ENCODE results near the gene LUC7L3. TPM values are rescaled to one million over a fixed set of nuclear protein-coding genes. Genes with fewer than 3 reads are reported as not detected.
"Not testable (repeated sequence)": the region's sequence is repeated elsewhere in the genome, so short reads cannot be mapped to it uniquely, and the experiment has no call there.

LUC7L3 gene
- total and polyA plus RNA-seq, 4 donors = 79.3 to 555 (median 322) TPM

- peak in 2 of 6 donors; percentile 55 for DNase-seq (ENCODE audit: low read depth in 4 of 6, low spot score in 6 of 6)
- Histone ChIP-seq H3K9me3 (ENCODE audit: control insufficient read depth, insufficient read depth, low read length) (no peaks in the 10 kb centered on the region), H3K27ac (ENCODE audit: low read depth, low read length) (peak overlapping the region; percentile 94), H3K4me1 (ENCODE audit: control insufficient read depth, insufficient read depth, low read length) (peaks cover 23% of the 10 kb centered on the region), H3K4me3 (ENCODE audit: low read depth, low read length) (peak overlapping the region; percentile 53), H3K27me3 (ENCODE audit: control insufficient read depth, insufficient read depth, low read length) (no peaks in the 10 kb centered on the region), H3K36me3 (ENCODE audit: control insufficient read depth, insufficient read depth, low read length) (peaks cover 11% of the 10 kb centered on the region)
- WGBS (ENCODE audit: insufficient coverage) = 8% methylated on average over 2 of the region's 6 CpGs
These were observed 11.1 kb upstream of the LUC7L3 start for GRCh38 chr17:50708050-50709000.

DNA sequence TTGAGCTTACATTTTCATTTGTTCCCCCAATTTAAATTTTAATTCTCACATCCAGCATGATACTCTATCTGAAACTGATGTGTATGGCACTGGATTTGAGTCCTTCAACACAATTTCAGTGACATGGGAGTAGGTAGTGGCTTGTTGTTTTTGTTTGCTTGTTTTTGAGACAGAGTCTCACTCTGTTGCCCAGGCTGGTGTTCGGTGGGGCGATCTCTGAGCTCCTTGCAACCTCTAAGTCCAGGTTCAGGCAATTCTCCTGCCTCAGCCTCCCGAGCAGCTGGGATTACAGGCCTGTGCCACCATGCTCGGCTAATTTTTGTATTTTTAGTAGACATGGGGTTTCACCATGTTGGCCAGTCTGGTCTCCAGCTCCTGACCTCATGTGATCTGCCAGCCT is 10.3 kb upstream of the LUC7L3 start:
- not testable (repeated sequence) for H3K4me3 ChIP-seq (ENCODE audit: low read depth, low read length); H3K9me3 ChIP-seq (ENCODE audit: control insufficient read depth, insufficient read depth, low read length); DNase-seq (ENCODE audit: low read depth in 4 of 6, low spot score in 6 of 6); H3K36me3 ChIP-seq (ENCODE audit: control insufficient read depth, insufficient read depth, low read length); H3K27me3 ChIP-seq (ENCODE audit: control insufficient read depth, insufficient read depth, low read length)
- H3K4me1 ChIP-seq (ENCODE audit: control insufficient read depth, insufficient read depth, low read length) = peaks cover 23% of the 10 kb centered on the region
- H3K27ac ChIP-seq (ENCODE audit: low read depth, low read length) = peak overlapping the region; percentile 94
- 93% methylated on average over 2 of the region's 4 CpGs for WGBS (ENCODE audit: insufficient coverage)

DNA sequence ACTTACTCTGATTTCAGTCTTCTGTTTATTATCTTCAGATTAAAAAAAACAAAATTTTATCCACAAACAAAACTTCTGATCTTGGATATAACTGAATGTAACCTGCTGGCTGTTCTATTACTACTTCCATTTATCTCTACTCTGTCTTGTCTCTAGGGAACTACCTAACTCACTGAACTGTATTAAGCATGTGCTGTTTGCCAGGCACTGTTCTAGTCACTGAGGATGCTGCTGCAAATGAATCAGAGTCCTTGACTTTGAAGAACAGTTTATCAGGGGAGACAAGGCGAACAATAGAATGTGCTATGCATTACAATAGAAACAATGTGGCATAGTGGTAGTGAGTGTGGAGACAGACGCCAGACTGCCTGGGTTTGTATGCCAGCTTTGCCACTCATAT is 9.4 kb upstream of the LUC7L3 start:
- Histone ChIP-seq H3K27me3 (ENCODE audit: control insufficient read depth, insufficient read depth, low read length) (no peaks in the 10 kb centered on the region), H3K36me3 (ENCODE audit: control insufficient read depth, insufficient read depth, low read length) (no peaks in the 10 kb centered on the region), H3K27ac (ENCODE audit: low read depth, low read length) (no peak overlapping the region), H3K4me1 (ENCODE audit: control insufficient read depth, insufficient read depth, low read length) (peaks cover 20% of the 10 kb centered on the region), H3K9me3 (ENCODE audit: control insufficient read depth, insufficient read depth, low read length) (no peaks in the 10 kb centered on the region), H3K4me3 (ENCODE audit: low read depth, low read length) (no peak overlapping the region)
- no peak for DNase-seq (ENCODE audit: low read depth in 4 of 6, low spot score in 6 of 6)
- WGBS (ENCODE audit: insufficient coverage) = 89% methylated on average over 1 of the region's 2 CpGs

GRCh38 chr17:50710650-50711049 is 8.8 kb upstream of the LUC7L3 start:
- H3K4me1 ChIP-seq (ENCODE audit: control insufficient read depth, insufficient read depth, low read length) = peaks cover 20% of the 10 kb centered on the region
- H3K4me3 ChIP-seq (ENCODE audit: low read depth, low read length) = no peak overlapping the region
- H3K27me3 ChIP-seq (ENCODE audit: control insufficient read depth, insufficient read depth, low read length) = no peaks in the 10 kb centered on the region
- H3K27ac ChIP-seq (ENCODE audit: low read depth, low read length) = no peak overlapping the region
- 88% methylated on average over 3 of the region's 4 CpGs for WGBS (ENCODE audit: insufficient coverage)
- H3K36me3 ChIP-seq (ENCODE audit: control insufficient read depth, insufficient read depth, low read length) = no peaks in the 10 kb centered on the region
- DNase-seq (ENCODE audit: low read depth in 4 of 6, low spot score in 6 of 6) = no peak
- H3K9me3 ChIP-seq (ENCODE audit: control insufficient read depth, insufficient read depth, low read length) = no peaks in the 10 kb centered on the region

DNA sequence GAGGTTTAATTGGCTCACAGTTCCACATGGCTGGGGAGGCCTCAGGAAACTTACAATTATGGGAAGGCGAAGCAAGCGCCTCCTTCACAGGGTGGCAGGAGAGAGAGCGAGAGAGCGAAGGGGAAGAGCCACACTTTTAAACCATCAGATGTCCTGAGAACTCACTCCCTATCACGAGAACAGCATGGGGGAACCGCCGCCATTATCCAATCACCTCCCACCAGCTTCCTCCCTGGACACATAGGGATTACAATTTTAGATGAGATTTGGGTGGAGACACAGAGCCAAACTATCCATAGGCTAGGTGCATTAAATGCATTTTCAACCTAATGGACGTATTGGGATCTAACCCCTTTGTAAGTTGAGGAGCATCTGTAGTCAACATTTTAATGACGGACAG is 6.8 kb upstream of the LUC7L3 start:
- DNase-seq (ENCODE audit: low read depth in 4 of 6, low spot score in 6 of 6) = no peak
- Histone ChIP-seq H3K27ac (ENCODE audit: low read depth, low read length) (no peak overlapping the region), H3K27me3 (ENCODE audit: control insufficient read depth, insufficient read depth, low read length) (no peaks in the 10 kb centered on the region), H3K36me3 (ENCODE audit: control insufficient read depth, insufficient read depth, low read length) (no peaks in the 10 kb centered on the region), H3K4me3 (ENCODE audit: low read depth, low read length) (no peak overlapping the region), H3K4me1 (ENCODE audit: control insufficient read depth, insufficient read depth, low read length) (peaks cover 8% of the 10 kb centered on the region), H3K9me3 (ENCODE audit: control insufficient read depth, insufficient read depth, low read length) (no peaks in the 10 kb centered on the region)
- 97% methylated on average over 6 of the region's 9 CpGs for WGBS (ENCODE audit: insufficient coverage)

DNA sequence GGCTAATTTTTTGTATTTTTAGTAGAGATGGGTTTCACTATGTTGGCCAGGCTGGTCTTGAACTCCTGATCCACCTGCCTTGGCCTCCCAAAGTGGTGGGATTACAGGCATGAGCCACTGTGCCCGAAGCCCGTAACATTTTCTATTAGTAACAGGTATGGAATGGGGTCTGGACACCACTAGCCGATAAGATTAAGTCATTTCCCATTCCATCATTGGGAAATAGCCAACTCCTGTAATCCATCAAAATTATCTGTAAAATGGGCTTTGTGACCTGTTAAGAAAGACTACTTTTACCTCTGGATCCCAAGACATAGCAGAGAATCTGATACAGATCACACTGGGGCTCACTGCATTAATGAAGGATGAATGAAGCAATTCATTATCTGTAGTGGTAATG is 3.9 kb upstream of the LUC7L3 start:
- H3K4me3 ChIP-seq (ENCODE audit: low read depth, low read length) = no peak overlapping the region
- no peaks in the 10 kb centered on the region for H3K27me3 ChIP-seq (ENCODE audit: control insufficient read depth, insufficient read depth, low read length)
- H3K27ac ChIP-seq (ENCODE audit: low read depth, low read length) = no peak overlapping the region
- H3K9me3 ChIP-seq (ENCODE audit: control insufficient read depth, insufficient read depth, low read length) = no peaks in the 10 kb centered on the region
- H3K4me1 ChIP-seq (ENCODE audit: control insufficient read depth, insufficient read depth, low read length) = peaks cover 5% of the 10 kb centered on the region
- DNase-seq (ENCODE audit: low read depth in 4 of 6, low spot score in 6 of 6) = no peak
- no CpG with 5 or more reads among the region's 3 CpGs for WGBS (ENCODE audit: insufficient coverage)
- no peaks in the 10 kb centered on the region for H3K36me3 ChIP-seq (ENCODE audit: control insufficient read depth, insufficient read depth, low read length)

DNA sequence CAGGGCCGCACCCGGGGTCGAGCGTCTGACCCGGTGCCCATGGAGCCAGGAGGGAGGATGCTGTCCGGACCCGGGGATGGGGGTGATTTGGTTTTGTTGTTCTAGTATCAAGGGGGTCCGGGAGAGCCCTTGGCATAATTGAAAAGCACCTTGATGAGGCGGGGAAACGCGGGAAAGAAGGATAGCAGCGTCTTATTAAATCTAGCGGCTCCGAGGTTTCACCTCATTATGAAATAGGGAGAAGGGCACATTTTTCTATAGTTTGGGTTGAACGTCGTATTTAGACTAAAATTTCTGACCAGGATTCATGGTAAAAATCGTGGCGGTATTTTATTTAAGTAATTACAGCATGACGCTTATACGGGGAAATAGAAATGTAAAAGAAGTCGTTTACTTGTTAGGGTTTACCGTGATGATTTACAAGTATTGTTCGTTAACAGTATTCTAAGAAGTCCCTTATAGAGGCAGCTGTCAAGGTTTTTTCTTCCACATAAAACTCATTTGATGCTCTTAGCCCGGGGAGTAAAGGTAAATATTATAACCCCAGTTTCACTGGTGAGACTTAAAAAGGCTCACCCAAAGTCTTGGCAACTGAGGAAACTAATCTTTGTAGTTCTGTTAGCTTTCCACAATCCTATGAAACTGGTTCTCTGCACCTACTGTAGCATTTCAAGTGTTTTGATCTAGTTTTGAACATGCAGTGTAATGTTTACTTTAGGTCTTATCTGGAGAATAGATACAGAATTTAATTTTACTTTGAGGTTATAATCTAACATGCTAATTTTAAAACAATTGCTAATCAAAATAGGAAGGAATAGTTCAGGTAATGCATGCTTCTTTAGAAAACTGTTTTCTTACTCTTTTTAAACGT is 756 bp downstream of the LUC7L3 start:
- H3K36me3 ChIP-seq (ENCODE audit: control insufficient read depth, insufficient read depth, low read length) = peaks cover 9% of the 10 kb centered on the region
- WGBS (ENCODE audit: insufficient coverage) = 0% methylated on average over 19 of the region's 25 CpGs
- H3K4me1 ChIP-seq (ENCODE audit: control insufficient read depth, insufficient read depth, low read length) = peaks cover 20% of the 10 kb centered on the region
- peak overlapping the region; percentile 99 for H3K27ac ChIP-seq (ENCODE audit: low read depth, low read length)
- H3K4me3 ChIP-seq (ENCODE audit: low read depth, low read length) = peak overlapping the region; percentile 89
- H3K27me3 ChIP-seq (ENCODE audit: control insufficient read depth, insufficient read depth, low read length) = no peaks in the 10 kb centered on the region
- DNase-seq (ENCODE audit: low read depth in 4 of 6, low spot score in 6 of 6) = peak in 2 of 6 donors; percentile 11 to 17
- H3K9me3 ChIP-seq (ENCODE audit: control insufficient read depth, insufficient read depth, low read length) = no peaks in the 10 kb centered on the region

- peak in 1 of 6 donors; percentile 43 for DNase-seq (ENCODE audit: low read depth in 4 of 6, low spot score in 6 of 6)
- Histone ChIP-seq H3K36me3 (ENCODE audit: control insufficient read depth, insufficient read depth, low read length) (peaks cover 9% of the 10 kb centered on the region), H3K4me3 (ENCODE audit: low read depth, low read length) (peak overlapping the region; percentile 89), H3K9me3 (ENCODE audit: control insufficient read depth, insufficient read depth, low read length) (no peaks in the 10 kb centered on the region), H3K27ac (ENCODE audit: low read depth, low read length) (peak overlapping the region; percentile 15), H3K4me1 (ENCODE audit: control insufficient read depth, insufficient read depth, low read length) (peaks cover 24% of the 10 kb centered on the region), H3K27me3 (ENCODE audit: control insufficient read depth, insufficient read depth, low read length) (no peaks in the 10 kb centered on the region)
- WGBS (ENCODE audit: insufficient coverage) = no CpG with 5 or more reads among the region's 7 CpGs
These were observed 2.0 kb downstream of the LUC7L3 start for GRCh38 chr17:50721194-50722010.

DNA sequence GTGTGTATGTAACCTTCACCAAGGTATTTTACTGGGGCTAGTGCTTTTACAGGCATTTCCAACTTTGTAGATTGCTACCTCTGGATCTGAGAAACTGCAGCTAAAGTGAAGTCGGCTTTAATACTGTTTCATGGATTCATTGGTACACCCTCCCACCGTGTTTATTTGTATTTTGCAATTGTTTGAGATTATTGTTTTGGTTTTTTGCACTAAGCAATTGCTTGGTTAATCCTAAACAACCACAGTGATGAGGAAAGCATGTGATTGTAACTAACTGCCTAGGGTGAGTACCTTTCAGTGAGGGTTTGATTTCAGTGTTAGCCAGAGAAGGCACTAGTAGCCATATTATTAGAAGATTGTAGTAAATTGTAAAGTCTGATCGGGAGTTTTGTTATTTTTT is 3.3 kb downstream of the LUC7L3 start:
- no peak for DNase-seq (ENCODE audit: low read depth in 4 of 6, low spot score in 6 of 6)
- Histone ChIP-seq H3K4me3 (ENCODE audit: low read depth, low read length) (no peak overlapping the region), H3K27ac (ENCODE audit: low read depth, low read length) (no peak overlapping the region), H3K4me1 (ENCODE audit: control insufficient read depth, insufficient read depth, low read length) (peaks cover 24% of the 10 kb centered on the region), H3K9me3 (ENCODE audit: control insufficient read depth, insufficient read depth, low read length) (no peaks in the 10 kb centered on the region), H3K27me3 (ENCODE audit: control insufficient read depth, insufficient read depth, low read length) (no peaks in the 10 kb centered on the region), H3K36me3 (ENCODE audit: control insufficient read depth, insufficient read depth, low read length) (peaks cover 9% of the 10 kb centered on the region)
- no CpG with 5 or more reads among the region's 3 CpGs for WGBS (ENCODE audit: insufficient coverage)
